Measurements from ENCODE around the gene CPEB3.
"Not testable (repeated sequence)": the region's sequence is repeated elsewhere in the genome, so short reads cannot be mapped to it uniquely, and the experiment has no call there.

The CPEB3 gene

DNA sequence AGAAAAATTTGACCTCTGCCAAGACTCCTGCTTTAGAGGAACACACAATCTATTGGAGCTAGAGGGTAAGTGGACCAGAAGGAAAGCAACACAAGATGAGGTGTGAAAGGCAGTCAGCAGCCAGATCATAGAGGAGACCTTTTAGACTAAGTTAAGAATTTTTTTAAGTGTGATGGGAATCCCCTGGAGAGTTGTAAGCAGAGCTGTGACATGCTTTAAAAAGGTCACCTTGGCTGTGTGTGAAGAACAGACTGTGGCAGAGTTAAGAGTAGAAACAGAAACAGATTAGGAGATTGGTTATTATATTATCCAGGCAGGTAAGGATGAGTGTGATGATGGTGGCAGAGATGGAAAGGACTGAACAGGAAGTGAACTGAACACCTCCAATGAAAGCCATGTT, 23.5 kb downstream of the CPEB3 start:
- DNase-seq (ENCODE audit: low read depth): no peak

- no peak for DNase-seq (ENCODE audit: low read depth)
These were observed 25.1 kb downstream of the CPEB3 start for GRCh38 chr10:92265687-92266258.

DNA sequence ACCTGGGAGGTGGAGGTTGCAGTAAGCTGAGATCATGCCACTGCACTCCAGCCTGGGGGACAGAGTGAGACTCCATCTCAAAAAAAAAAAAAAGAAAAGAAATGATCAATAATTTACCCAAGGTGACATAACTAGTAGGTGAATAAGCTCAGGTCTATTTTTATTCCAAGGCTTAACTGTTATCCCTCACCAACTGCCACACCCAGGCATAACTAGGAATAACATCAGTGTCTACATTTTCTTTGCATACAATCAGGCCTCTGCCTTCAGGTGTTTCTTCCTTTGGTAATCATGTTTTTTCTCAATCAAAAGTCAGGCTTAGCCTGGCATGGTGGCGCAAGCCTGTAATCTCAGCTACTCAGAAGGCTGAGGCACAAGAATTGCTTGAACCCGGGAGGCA, 26.6 kb downstream of the CPEB3 start:
- no peak for DNase-seq (ENCODE audit: low read depth)

- no peak for DNase-seq (ENCODE audit: low read depth)
These were observed 27.5 kb downstream of the CPEB3 start for GRCh38 chr10:92263396-92263795.

- no peak for DNase-seq (ENCODE audit: low read depth)
These were observed 42.3 kb downstream of the CPEB3 start for GRCh38 chr10:92248566-92248965.

- DNase-seq (ENCODE audit: low read depth): no peak
These were observed 46.1 kb downstream of the CPEB3 start for GRCh38 chr10:92244796-92245195.

GRCh38 chr10:92242910-92243671, 47.8 kb downstream of the CPEB3 start:
- DNase-seq (ENCODE audit: low read depth): no peak

DNA sequence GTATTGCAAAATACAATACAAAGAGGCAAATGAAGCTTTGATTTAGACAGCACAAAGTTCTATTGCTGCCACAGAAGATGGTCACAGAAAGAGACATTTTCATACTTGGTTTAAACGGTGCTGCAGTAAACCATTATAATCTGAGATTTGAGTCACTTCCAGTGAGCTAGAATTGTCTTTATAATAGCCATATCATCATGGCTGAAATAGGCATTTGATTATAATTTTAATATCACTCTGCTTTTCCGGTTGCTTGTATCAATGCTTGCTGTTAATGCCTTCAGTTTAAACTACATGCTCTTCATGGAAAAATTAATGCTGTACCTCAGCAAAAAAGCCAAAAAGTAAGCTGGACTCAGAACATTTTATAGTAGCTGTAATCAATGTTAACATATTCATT, 48.5 kb downstream of the CPEB3 start:
- no peak for DNase-seq (ENCODE audit: low read depth)

GRCh38 chr10:92241501-92241900, 49.4 kb downstream of the CPEB3 start:
- DNase-seq (ENCODE audit: low read depth): no peak

GRCh38 chr10:92241158-92241500, 49.7 kb downstream of the CPEB3 start:
- no peak for DNase-seq (ENCODE audit: low read depth)

- peak; percentile 51 for DNase-seq (ENCODE audit: low read depth)
These were observed 50.4 kb downstream of the CPEB3 start for GRCh38 chr10:92240289-92241157.

DNA sequence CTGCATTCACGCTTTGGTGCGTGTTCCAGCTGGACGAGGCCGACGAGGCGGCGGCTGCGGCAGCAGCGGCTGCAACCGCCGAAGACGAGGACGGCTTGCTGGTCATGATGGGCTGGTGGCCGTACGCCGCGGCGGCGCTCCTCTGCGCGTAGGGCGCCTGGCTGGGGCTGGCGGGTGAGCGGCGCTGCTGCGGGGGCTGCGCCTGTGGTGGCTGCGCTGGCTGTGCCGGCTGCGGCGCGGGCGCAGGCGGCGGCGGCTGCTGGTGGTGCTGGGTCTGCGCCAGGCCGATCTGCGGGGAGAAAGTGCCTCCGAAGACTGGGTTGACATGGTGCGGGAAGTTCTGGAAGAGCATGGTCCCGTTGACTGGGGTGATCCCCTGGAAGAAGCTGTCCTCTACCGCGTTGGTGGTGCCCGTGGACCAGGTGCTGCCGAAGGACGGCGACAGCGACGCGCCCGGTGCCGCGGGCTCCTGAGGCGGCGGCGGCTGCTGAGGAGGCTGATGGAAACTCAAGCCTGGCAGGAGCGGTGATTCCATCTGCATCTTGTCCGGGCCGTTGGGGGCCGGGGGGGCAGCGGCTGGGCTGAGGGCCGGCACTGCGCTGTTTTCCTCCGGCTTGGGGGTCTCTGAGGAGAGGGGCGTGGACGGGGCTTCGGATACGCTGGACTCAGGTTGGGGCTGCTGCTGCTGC, 51.1 kb downstream of the CPEB3 start:
- no peak for DNase-seq (ENCODE audit: low read depth)

DNA sequence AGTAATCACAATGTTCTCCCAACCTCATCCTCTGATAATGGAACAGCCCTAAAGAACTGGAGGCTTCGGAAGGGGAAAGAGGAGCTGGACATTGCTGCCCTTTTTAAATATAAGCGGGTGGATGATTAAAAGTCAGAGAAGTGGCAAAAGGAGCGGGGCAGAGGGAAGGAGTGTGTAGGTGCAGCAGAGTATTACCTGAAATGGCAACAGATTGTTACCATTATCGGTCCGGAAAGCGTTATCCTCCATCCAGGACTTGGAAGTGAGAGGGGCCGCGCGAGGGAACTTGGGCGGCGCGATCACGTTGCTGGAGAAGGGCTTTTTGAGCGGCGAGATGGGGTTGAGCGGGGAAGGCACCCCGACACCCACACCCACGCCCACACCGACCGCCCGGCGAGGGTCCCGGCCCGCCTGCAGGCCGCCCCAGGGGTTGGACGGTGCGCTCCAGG, 51.7 kb downstream of the CPEB3 start:
- DNase-seq (ENCODE audit: low read depth): no peak

DNA sequence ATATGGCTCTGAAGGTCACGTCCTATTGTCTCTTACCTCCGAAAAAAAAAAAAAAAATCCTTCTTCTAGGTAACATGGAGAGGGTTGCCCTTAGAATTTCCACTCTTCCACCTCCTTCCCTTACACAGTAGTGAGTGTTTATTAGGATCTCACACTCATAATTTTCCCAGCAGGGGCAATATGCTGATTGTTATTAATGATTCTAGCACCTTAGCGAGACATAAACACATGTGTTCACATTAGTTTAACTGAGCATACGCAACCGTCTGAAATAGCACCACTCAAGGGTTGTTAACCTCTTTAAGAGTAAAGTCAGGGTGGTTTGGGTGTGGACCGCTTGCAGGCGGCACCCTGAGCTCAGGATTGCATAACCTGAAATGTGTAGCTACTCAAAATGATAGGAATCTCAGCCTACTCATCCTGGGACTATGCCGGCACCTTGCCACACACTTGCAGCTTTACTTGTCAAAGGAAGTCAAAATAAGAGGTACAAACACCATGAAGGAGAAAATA, 52.2 kb downstream of the CPEB3 start:
- DNase-seq (ENCODE audit: low read depth): no peak

GRCh38 chr10:92238054-92238585, 52.8 kb downstream of the CPEB3 start:
- DNase-seq (ENCODE audit: low read depth): no peak

GRCh38 chr10:92231196-92231595, 59.7 kb downstream of the CPEB3 start:
- DNase-seq (ENCODE audit: low read depth): no peak

DNA sequence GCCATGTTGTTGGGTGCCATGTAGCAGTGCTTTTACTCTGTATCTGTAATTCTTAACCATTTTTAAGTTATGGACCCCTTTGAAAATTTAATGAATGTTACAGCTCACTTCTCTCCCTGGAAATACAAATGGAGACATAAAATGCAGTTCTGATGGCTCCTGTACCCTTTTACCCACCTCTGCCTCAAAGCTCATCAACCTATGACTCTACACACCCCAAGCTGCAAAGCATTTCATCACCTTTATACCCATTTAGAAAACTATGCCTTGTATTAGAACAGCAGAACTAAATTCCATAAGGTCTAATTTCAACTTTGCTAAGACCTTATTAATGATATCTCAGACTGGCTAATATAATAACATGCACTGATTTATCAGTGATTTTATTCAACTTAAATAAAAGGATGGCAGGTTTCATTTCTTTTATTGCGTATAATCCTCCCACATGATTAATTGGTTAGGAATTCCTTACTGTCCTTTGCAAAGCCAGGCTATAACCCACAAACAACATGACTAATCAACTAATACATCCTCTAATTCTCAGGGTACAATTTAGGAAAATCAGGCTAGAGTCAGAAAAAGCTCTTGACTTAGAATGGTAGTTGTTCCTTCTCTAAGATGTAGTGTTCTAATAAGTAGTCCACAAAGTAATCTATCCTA, 68.1 kb downstream of the CPEB3 start:
- no peak for DNase-seq (ENCODE audit: low read depth)

- DNase-seq (ENCODE audit: low read depth): no peak
These were observed 71.3 kb downstream of the CPEB3 start for GRCh38 chr10:92219559-92219958.

- DNase-seq (ENCODE audit: low read depth): no peak
These were observed 72.3 kb downstream of the CPEB3 start for GRCh38 chr10:92218569-92218968.

- not testable (repeated sequence) for DNase-seq (ENCODE audit: low read depth)
These were observed 74.3 kb downstream of the CPEB3 start for GRCh38 chr10:92216608-92217007.

GRCh38 chr10:92215222-92215621, 75.7 kb downstream of the CPEB3 start:
- not testable (repeated sequence) for DNase-seq (ENCODE audit: low read depth)

All from stromal cell of bone marrow (primary cell).